AG09319 (cell line): ENCODE measurements around the gene TOMM7.

Experiments
- DNase-seq: peaks from one replicate; pipeline ENCODE4 v3.0.0-alpha.2; 2010; ENCODE audit warnings: low read depth; ENCODE audit errors: extremely low read depth
- CTCF ChIP-seq: IDR thresholded peaks from 2 replicates; pipeline ENCODE4 v1.5.1; 2011; ENCODE audit warnings: low read depth, mild to moderate bottlenecking, inconsistent platforms, low read length, moderate library complexity

The TOMM7 gene

DNA sequence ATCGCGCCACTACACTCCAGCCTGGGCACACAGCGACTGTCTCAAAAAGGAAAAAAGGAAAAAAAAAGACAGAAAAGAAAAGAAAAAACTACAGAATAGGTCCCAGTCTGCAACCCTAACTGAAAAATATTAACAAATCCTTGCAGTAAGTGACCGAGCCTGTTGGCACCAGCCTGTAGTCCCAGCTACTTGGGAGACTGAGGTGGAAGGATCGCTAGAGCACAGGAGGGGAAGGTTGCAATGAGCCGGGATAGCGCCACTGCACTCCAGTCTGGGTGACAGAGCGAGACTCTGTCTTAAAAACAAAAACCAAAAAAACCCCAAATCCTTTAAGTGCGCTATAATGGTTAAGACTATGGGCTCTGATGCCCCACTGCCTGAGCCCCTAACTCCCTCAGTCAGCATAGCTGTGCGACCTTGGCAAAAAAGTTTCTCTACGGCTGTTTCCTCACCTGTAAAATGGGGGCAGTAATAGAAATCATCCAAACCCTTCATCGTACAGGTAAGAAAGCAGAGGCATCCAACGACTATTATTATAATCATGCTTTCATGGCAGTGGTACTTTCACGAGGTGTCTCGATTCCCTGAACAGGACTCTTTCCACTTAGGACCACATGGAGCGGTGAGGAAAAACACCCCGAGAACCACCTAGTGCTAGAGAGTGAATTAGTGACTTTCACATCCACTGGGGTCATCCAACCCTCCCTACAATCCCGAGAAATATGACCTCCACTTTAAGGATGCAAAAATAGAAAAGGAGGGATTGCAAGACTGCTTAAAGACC is 755 bp downstream of the TOMM7 start:
- TF ChIP-seq CTCF, result no peak
- no peak for DNase-seq

DNA sequence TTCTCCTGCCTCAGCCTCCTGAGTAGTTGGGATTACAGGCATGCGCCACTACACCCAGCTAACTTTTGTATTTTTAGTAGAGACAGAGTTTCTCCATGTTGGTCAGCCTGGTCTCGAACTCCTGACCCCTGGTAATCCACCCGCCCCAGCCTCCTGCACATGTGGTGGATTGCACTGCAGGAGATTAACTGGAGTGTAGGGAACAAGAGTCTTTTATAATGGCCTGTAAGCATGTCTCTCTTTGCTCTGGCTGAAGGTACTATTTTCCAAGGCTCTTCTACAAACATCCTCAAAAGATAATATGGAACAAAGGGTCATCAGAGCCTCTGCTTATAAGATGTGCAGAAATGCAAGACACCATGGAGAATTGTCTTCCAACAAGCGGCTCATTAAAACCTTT is 3.2 kb downstream of the TOMM7 start:
- TF ChIP-seq CTCF, result no peak
- DNase-seq, result no peak

GRCh38 chr7:22814261-22815208 is 8.1 kb downstream of the TOMM7 start:
- DNase-seq, result no peak
- TF ChIP-seq CTCF, result no peak

DNA sequence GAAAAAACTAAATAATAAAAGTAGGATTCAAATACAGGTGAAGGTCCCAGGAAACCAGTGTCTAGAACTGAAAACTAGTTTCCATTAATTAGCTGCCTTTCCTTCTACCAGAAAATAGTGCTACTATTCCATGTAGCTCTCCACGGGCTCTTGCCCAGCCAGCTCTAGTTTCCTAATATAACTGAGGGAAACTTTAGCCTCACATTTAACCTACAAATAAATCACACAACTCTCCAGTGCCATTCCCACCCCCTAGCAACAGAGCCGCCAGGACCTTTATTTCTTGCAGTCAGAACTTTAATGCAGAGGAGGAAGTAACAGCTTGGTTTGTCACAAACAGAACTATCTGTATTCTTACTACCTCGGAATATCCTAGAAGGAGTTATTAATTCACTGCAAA is 10.3 kb downstream of the TOMM7 start:
- DNase-seq, result no peak
- TF ChIP-seq CTCF, result no peak

GRCh38 chr7:22811746-22812280 is 10.8 kb downstream of the TOMM7 start:
- peak; percentile 51 for DNase-seq
- TF ChIP-seq CTCF, result no peak

DNA sequence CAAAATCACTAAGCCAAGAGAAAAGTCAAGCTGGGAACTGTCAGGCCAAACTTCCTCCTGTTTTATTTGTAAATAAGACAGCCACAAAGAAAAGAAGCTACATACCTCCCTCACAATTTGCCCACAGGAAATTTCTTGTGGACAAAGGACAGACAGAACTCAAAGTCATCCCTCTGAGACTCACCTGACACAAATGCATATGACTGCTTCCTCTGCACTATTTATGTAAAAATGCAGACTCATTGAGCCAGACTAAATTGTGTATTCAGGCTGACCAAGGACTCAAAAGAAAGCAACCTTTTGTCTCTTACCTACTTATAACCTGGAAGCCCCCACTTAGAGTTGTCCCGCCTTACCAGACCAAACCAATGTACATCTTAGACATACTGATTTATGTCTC is 11.8 kb downstream of the TOMM7 start:
- no peak for TF ChIP-seq CTCF
- DNase-seq, result no peak
